ENCODE measurements around the gene UACA. TPM values are rescaled to one million over a fixed set of nuclear protein-coding genes. Genes with fewer than 3 reads are reported as not detected.
A peak's percentile ranks its signal among the peaks of the same experiment; 100 is the strongest.

The UACA gene
- total and polyA plus RNA-seq, 7 donors = 19.1 to 51.0 (median 26.4) TPM

GRCh38 chr15:70703096-70703878 is 60.1 kb downstream of the UACA start:
- intact Hi-C loops (cut with DNase I) = no loop called here
- Histone ChIP-seq H3K9me3 (no peaks in the 10 kb centered on the region), H3K4me3 (peak overlapping the region in 1 of 4 donors; percentile 44), H3K36me3 (no peaks in the 10 kb centered on the region), H3K4me1 (peaks cover 0 to 46% (median 36%) of the 10 kb centered on the region in 4 donors), H3K27ac (peak overlapping the region in 3 of 4 donors; percentile 68 to 76 (median 75)), H3K27me3 (no peaks in the 10 kb centered on the region)
- TF ChIP-seq CTCF (IDR thresholded peaks at IDR 0.05) (no peak), EP300 (IDR thresholded peaks at IDR 0.05) (no peak), POLR2A (IDR thresholded peaks at IDR 0.05) (no peak), POLR2AphosphoS5 (IDR thresholded peaks at IDR 0.05) (no peak)
- WGBS, 2 donors = 64 to 79% methylated on average over 7 of the region's 7 CpGs
- DNase-seq = no peak

GRCh38 chr15:70702584-70702983 is 60.8 kb downstream of the UACA start:
- 80 to 85% methylated on average over 2 of the region's 2 CpGs for WGBS, 2 donors
- Histone ChIP-seq H3K27ac (peak overlapping the region; percentile 53 to 76 (median 72)), H3K4me3 (peak overlapping the region in 2 of 4 donors; percentile 41 to 44), H3K27me3 (no peaks in the 10 kb centered on the region), H3K9me3 (no peaks in the 10 kb centered on the region), H3K36me3 (no peaks in the 10 kb centered on the region), H3K4me1 (peaks cover 0 to 53% (median 40%) of the 10 kb centered on the region in 4 donors)
- intact Hi-C loops (cut with DNase I) = no loop called here
- no peak for DNase-seq
- TF ChIP-seq POLR2A (IDR thresholded peaks at IDR 0.05) (no peak), CTCF (IDR thresholded peaks at IDR 0.05) (no peak), POLR2AphosphoS5 (IDR thresholded peaks at IDR 0.05) (no peak), EP300 (IDR thresholded peaks at IDR 0.05) (no peak)

- peak overlapping the region; percentile 16 to 44 (median 34) for H3K4me3 ChIP-seq
- intact Hi-C loops (cut with DNase I) = no loop called here
- H3K27ac ChIP-seq = peak overlapping the region; percentile 53 to 76 (median 72)
- H3K4me1 ChIP-seq = peaks cover 0 to 58% (median 41%) of the 10 kb centered on the region in 4 donors
- 82 to 93% methylated on average over 9 of the region's 9 CpGs for WGBS, 2 donors
- no peaks in the 10 kb centered on the region for H3K27me3 ChIP-seq
- no peaks in the 10 kb centered on the region for H3K36me3 ChIP-seq
- TF ChIP-seq POLR2A (IDR thresholded peaks at IDR 0.05) (peak; percentile 17 to 34), POLR2AphosphoS5 (IDR thresholded peaks at IDR 0.05) (peak; percentile 22 to 83 (median 65)), EP300 (IDR thresholded peaks at IDR 0.05) (no peak)
- H3K9me3 ChIP-seq = no peaks in the 10 kb centered on the region
- no peak for DNase-seq
Measured at GRCh38 chr15:70701891-70702568, 61.3 kb downstream of the UACA start.

- WGBS, 2 donors = 62 to 72% methylated on average over 2 of the region's 2 CpGs
- no peaks in the 10 kb centered on the region for H3K36me3 ChIP-seq
- no peak for TF ChIP-seq EP300 (IDR thresholded peaks at IDR 0.05)
- TF ChIP-seq POLR2AphosphoS5 (IDR thresholded peaks at IDR 0.05) = no peak
- no peak for TF ChIP-seq POLR2A (IDR thresholded peaks at IDR 0.05)
- no peak for TF ChIP-seq CTCF (IDR thresholded peaks at IDR 0.05)
- intact Hi-C loops (cut with DNase I) = no loop called here
- H3K9me3 ChIP-seq = no peaks in the 10 kb centered on the region
- peak overlapping the region in 2 of 4 donors; percentile 41 to 44 for H3K4me3 ChIP-seq
- peaks cover 0 to 58% (median 41%) of the 10 kb centered on the region in 4 donors for H3K4me1 ChIP-seq
- H3K27ac ChIP-seq = peak overlapping the region; percentile 53 to 76 (median 72)
- no peak for DNase-seq
- no peaks in the 10 kb centered on the region for H3K27me3 ChIP-seq
Measured at GRCh38 chr15:70701171-70701570, 62.2 kb downstream of the UACA start.

GRCh38 chr15:70699890-70700289 is 63.5 kb downstream of the UACA start:
- H3K27ac ChIP-seq = peak overlapping the region; percentile 28 to 76 (median 72)
- DNase-seq = no peak
- no peaks in the 10 kb centered on the region for H3K9me3 ChIP-seq
- no peaks in the 10 kb centered on the region for H3K36me3 ChIP-seq
- TF ChIP-seq EP300 (IDR thresholded peaks at IDR 0.05) = no peak
- no peak for TF ChIP-seq POLR2AphosphoS5 (IDR thresholded peaks at IDR 0.05)
- no peak for TF ChIP-seq POLR2A (IDR thresholded peaks at IDR 0.05)
- no peak for TF ChIP-seq CTCF (IDR thresholded peaks at IDR 0.05)
- H3K27me3 ChIP-seq = no peaks in the 10 kb centered on the region
- H3K4me3 ChIP-seq = peak overlapping the region in 2 of 4 donors; percentile 41 to 44
- intact Hi-C loops (cut with DNase I) = loop anchor here (10.0 kb wide), 1 partner anchor 65 kb away; the partner anchor contains the start of gene UACA
- peaks cover 0 to 58% (median 41%) of the 10 kb centered on the region in 4 donors for H3K4me1 ChIP-seq
